Measurements from ENCODE around the gene TMEM263.

DNA sequence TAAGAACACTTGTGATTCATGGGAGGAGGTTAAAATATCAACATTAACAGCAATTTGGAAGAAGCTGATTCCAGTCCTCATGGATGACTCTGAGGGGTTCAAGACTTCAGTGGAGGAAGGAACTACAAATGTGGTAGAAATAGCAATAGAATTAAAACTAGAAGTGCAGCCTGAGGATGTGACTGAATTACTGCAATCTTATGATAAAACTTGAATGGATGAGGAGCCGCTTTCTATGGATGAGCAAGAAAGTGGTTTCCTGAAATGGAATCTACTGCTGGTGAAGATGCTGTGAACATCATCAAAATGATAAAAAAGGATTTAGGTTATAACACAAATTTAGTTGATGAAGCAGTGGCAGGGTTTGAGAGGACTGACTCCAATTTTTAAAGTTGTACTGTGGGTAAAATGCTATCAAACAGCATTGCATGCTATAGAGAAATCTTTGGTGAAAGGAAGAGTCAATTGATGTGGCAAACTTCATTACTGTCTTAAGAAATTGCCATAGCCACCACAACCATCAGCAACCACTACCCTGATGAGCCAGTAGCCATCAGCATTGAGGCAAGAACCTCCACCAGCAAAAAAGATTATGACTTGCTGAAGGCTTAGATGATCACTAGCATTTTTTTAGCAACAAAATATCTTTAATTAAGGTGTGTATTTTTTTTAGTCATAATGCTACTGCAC lies 57.2 kb downstream of the TMEM263 start:
- no peak for TF ChIP-seq EP300 (IDR thresholded peaks at IDR 0.05; ENCODE audit: borderline replicate concordance in 1 of 2, low read depth in 2 of 2, low read length in 2 of 2)
- TF ChIP-seq SP2 (IDR thresholded peaks at IDR 0.05; ENCODE audit: low read length): no peak
- TF ChIP-seq JUN (IDR thresholded peaks at IDR 0.05; ENCODE audit: low read depth, low read length): no peak
- TF ChIP-seq ZNF274 (IDR thresholded peaks at IDR 0.05; ENCODE audit: borderline replicate concordance, extremely low read depth, low read length): no peak
- TF ChIP-seq KDM1A (IDR thresholded peaks at IDR 0.05; ENCODE audit: borderline replicate concordance, low read length): no peak
- TF ChIP-seq EZH2 (IDR thresholded peaks at IDR 0.05; ENCODE audit: low read depth, low read length, severe bottlenecking): no peak
- TF ChIP-seq CEBPB (IDR thresholded peaks at IDR 0.05; ENCODE audit: low read depth, low read length): no peak
- TF ChIP-seq TAF1 (IDR thresholded peaks at IDR 0.05; ENCODE audit: low read depth, low read length): no peak
- no peak for TF ChIP-seq TCF12 (IDR thresholded peaks at IDR 0.05; ENCODE audit: low read depth, low read length)
- TF ChIP-seq ATF2 (IDR thresholded peaks at IDR 0.05; ENCODE audit: low read length): no peak
- TF ChIP-seq CHD7 (IDR thresholded peaks at IDR 0.05; ENCODE audit: insufficient replicate concordance, low read length): no peak
- no peak for TF ChIP-seq BCL11A (IDR thresholded peaks at IDR 0.05; ENCODE audit: low read depth in 2 of 2, low read length in 2 of 2)
- no peak for TF ChIP-seq SIN3A (conservative IDR thresholded peaks at IDR 0.05 in 1 of 2, IDR thresholded peaks at IDR 0.05 in 1 of 2; ENCODE audit: low read depth in 1 of 2, low read length in 2 of 2)

Measured in H1 (cell line).